HG03039 (cell line): ENCODE measurements around the gene SPON1.
"Not testable (repeated sequence)": the region's sequence is repeated elsewhere in the genome, so short reads cannot be mapped to it uniquely, and the experiment has no call there.

Source experiments
- ATAC-seq: cut with Tn5 transposase; IDR thresholded peaks from one replicate; pipeline ENCODE4 v1.9.1; 2021; ENCODE audit warnings: mild to moderate bottlenecking, moderate library complexity; ENCODE audit not compliant: unreplicated experiment

The SPON1 gene

DNA sequence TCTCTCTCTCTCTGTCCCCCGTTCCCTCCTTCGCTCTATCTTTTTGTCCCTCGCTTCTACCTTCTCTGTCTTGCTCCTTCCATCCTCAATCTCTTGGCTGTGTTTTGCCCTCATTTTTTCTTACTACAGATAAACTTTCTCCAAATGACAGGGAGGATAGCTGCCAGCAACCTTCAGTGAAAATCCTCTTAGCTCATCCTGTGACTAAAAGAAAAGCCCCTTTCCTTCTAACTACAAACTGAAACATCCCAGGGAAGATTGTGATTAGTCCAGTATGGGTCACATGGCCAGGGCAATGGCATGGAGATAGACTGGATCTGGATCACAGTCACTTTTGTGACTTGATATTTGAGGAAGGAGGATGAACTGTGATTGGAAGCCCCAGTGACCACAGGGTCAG, 10.4 kb downstream of the SPON1 start:
- ATAC-seq: no peak

DNA sequence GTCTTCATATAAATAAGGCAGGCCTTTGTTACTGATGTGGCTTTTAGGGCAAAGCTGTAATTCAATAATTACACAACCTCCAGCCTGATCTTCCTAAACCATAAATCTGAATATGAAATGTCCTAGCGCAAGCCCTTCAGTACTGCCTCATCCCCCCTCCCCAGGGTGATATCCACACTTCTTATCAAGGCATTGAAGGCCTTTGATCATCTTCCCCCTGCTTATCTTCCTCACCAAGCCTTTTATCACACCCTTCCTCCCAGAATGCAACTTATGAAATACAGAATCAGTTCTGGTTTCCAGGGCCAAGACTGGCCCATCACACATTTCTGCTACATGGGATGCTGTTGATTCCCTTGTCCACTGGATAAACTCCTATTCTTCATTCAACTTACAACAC, 12.1 kb downstream of the SPON1 start:
- no peak for ATAC-seq

GRCh38 chr11:13983081-13983751, 20.7 kb downstream of the SPON1 start:
- ATAC-seq: no peak

GRCh38 chr11:13984616-13985450, 22.3 kb downstream of the SPON1 start:
- ATAC-seq: no peak

- ATAC-seq: not testable (repeated sequence)
Observed at GRCh38 chr11:13986695-13987094, 24.2 kb downstream of the SPON1 start.

- ATAC-seq: not testable (repeated sequence)
Observed at GRCh38 chr11:13992158-13992856, 29.8 kb downstream of the SPON1 start.

DNA sequence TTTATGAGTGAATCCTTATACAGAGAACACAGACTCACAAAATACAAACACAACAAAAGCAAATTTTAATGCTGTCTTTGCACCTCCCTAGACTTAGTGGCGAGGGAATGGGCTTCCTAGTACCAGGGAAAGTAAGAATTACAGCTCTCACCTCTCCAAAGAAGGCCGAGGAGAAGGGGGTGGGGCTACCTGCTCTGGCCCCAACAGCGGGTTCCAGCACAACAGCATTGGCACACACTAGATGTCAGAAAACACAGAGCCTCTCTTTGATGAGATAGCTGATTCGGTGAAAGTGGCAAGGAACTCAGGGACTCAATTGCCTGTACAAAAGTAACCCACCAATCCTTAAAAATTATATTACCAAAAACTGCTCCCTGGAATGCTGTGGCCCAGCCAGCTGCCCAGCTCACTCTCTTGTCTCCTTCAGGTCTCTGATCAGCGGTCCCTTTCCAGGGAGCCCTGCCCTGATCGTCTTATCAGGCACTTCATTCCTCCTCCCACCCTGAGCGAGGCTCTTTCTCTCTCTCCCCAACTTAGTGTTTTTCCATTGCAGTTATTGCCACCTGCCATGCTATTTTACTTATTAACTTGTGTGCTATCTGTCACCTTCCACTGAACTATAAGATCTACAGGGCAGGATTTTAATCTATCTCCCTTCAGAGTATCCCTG, 30.7 kb downstream of the SPON1 start:
- no peak for ATAC-seq

- no peak for ATAC-seq
Observed at GRCh38 chr11:13997881-13998280, 35.4 kb downstream of the SPON1 start.

DNA sequence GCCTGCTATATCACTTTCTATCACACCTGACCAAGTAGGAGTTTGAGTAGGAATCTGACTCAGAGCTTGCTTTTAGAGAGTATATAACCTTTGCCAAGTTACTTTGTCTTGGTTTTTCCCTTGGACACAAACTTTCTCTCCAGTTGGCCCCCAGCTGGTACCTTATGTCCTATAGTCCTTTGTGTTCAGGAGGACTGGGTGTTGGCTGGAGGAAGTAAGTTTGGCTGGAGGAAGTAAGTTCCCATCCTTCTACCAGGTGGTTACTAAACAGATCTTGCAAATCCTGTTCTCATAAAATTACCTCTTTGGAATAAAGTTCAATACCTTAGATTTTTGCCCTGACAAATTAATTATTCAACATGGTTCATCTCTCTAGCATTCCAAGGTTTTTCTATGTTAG, 37.2 kb downstream of the SPON1 start:
- ATAC-seq: no peak

GRCh38 chr11:14001597-14001996, 39.1 kb downstream of the SPON1 start:
- ATAC-seq: no peak

DNA sequence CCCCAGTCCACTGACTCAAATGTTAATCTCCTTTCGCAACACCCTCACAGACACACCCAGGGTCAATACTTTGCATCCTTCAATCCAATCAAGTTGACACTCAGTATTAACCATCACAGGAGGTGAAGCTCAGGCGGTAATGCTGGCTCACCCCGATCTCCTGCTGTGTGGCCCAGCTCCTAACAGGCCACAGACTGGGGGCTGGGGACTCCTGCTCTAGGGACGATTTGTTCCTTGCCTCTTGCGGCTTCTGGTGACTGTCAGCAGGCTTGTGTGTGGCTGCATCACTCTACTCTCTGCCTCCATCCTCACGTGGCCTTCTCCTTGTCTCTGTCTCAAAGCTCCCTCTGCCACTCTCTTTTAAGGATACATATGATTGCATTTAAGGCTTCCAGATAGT, 45.0 kb downstream of the SPON1 start:
- no peak for ATAC-seq

DNA sequence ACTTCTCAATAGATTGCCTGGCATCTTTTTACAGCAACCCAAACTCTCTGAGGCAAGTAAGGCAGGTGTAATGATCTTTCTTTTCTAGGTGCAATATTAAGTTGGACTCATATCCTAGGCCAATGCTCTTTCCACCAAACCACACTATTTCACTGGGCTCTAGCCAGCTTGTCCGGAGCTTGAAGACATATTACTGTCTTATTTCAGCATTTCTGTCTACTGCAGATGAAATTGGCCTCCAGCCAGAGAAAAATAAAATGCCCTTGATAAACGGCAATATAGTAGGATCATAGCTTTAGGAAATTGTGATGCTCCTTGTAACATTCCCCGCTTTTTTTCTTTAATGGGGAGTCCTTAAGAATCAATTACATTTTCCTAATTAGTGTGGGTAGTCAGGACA, 48.1 kb downstream of the SPON1 start:
- ATAC-seq: no peak

DNA sequence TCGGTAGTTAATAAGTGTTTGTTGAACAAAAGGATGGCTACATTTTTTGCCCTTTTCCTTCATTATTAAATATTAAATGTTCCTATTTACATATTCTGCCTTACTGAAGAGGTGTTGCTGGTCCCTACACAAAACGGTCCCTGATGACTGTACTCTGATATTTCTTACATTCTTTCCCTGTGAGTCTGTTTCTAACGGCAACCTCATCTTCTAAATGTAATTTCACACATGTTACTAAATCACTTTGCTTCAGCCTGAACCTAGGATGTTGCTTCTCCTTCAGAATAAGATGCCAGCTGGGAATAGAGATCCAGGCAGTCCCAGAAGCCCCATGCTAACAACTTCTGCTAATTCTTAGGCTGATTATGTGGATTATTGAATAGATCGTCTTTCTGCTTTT, 50.3 kb downstream of the SPON1 start:
- ATAC-seq: no peak

DNA sequence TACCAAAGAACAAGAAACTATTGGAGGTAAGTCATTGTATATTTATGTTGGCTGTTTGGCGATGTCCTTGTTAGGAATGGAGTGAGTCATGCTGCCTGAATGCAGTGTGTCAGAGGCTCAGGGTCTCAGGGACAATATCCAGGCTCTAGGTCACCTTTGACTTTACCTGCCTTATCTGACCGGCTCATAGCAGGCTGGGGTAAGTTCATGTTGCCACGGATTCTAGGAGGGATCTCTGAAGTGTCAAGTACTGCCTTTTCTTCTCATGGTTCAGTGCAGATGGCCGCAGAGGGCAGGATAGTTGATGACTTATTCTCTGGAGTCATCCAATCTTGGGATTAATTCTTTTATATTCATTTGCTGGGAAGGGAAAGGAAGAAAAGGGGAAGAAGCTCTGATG, 53.2 kb downstream of the SPON1 start:
- ATAC-seq: no peak

DNA sequence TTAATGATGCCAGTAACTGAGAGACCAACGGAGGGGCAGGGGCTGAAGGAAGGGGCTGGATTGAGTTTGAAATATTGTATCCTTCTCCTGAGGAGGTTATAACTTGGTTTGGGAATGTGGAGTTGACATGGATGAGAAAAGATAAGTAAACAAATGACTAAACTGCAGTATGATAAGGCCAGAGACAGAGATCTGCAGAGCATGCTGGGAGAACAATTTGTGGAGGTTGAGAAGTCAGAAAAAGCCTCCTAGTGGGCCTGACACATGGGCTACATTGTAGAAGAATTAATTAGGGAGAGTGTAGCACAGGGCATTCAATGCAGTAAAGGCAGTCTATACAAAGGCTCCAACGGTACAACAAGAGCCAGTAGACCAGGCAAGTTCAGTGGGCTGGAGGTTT, 55.9 kb downstream of the SPON1 start:
- ATAC-seq: no peak

GRCh38 chr11:14021738-14022137, 59.2 kb downstream of the SPON1 start:
- ATAC-seq: no peak

DNA sequence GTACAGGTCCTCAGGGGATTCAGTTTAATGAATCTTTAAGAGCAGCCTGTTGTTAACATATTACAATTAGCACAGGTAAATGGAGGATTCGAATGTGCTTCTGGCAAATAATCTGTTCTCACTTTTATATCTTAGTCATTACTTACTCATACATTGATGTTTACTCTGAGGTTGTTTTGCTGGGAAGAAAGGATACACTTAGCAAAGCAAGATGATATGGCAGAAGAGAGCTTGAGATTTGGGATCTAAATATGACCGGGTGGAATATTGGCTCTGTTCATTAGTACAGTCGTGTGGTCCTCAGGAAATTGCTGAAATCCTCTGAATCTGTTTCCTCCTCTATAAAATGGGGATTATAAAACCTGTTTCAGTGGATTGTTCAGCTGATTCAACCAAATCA, 59.7 kb downstream of the SPON1 start:
- ATAC-seq: no peak

GRCh38 chr11:14022821-14023220, 60.3 kb downstream of the SPON1 start:
- no peak for ATAC-seq

DNA sequence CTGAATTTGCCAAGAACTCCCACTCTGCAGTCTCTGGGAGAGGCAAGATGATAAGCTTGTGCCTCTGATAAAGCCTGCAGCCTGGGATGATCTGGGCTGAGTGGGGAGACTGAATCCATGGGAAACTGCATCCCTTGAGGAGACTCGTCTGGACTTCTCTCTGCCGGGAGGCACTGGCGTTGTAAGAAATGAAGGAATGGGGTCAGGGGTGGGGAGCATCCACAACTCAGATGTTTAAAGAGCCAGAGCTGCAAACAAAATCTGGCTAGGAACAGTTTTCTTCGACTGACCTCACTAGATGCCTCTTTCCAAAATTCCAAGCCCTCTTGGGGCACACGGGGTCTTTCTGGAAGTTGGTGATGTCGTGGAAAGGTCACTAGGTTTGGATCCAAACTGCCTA, 64.4 kb downstream of the SPON1 start:
- no peak for ATAC-seq

GRCh38 chr11:14027525-14027924, 65.0 kb downstream of the SPON1 start:
- no peak for ATAC-seq

- ATAC-seq: no peak
Observed at GRCh38 chr11:14029440-14029839, 66.9 kb downstream of the SPON1 start.
